HEK293 (cell line): Measurements from ENCODE around the gene DHRS3.

Source experiments
- SCRT1 ChIP-seq: fragments of 450-650 bp; formaldehyde crosslinking; IDR thresholded peaks from 2 replicates; pipeline ENCODE4 v1.5.1; 2016; ENCODE audit warnings: missing biosample characterization, missing genetic modification characterization, borderline replicate concordance
- ZBTB1 ChIP-seq: fragments of 450-650 bp; formaldehyde crosslinking; IDR thresholded peaks from 2 replicates; pipeline ENCODE4 v1.5.1; 2016; ENCODE audit warnings: missing biosample characterization, missing genetic modification characterization
- ZBTB10 ChIP-seq: fragments of 450-650 bp; formaldehyde crosslinking; IDR thresholded peaks from 2 replicates; pipeline ENCODE4 v1.5.1; 2016; ENCODE audit warnings: missing biosample characterization, missing genetic modification characterization
- ZNF121 ChIP-seq: fragments of 450-650 bp; formaldehyde crosslinking; IDR thresholded peaks from 2 replicates; pipeline ENCODE4 v1.5.1; 2016; ENCODE audit warnings: missing biosample characterization, missing genetic modification characterization

GRCh38 chr1:12661606-12662219 is 43.7 kb upstream of the DHRS3 start:
- TF ChIP-seq SCRT1 (tag by site-specific recombination) (no peak), ZBTB1 (tag by site-specific recombination) (no peak), ZNF121 (tag by site-specific recombination) (no peak), ZBTB10 (tag by site-specific recombination) (no peak)
